DOHH2 (cell line): ENCODE results near the gene DAPL1.

ENCODE experiments used
- EZH2phosphoT487 ChIP-seq: fragments of 200-600 bp; sonication (generic); IDR thresholded peaks from 2 replicates; pipeline ENCODE4 v1.6.1; 2017; ENCODE audit warnings: borderline replicate concordance, mild to moderate bottlenecking, antibody characterized with exemption, low read length, moderate library complexity, mixed read lengths
- TF ChIP-seq, protein P1 (sequence below): fragments of 200-600 bp; sonication (generic); IDR thresholded peaks from one replicate; pipeline ENCODE4 v1.5.1; 2014; ENCODE audit warnings: antibody characterized with exemption, mild to moderate bottlenecking, low read depth, low read length; ENCODE audit not compliant: poor library complexity, severe bottlenecking

DNA sequence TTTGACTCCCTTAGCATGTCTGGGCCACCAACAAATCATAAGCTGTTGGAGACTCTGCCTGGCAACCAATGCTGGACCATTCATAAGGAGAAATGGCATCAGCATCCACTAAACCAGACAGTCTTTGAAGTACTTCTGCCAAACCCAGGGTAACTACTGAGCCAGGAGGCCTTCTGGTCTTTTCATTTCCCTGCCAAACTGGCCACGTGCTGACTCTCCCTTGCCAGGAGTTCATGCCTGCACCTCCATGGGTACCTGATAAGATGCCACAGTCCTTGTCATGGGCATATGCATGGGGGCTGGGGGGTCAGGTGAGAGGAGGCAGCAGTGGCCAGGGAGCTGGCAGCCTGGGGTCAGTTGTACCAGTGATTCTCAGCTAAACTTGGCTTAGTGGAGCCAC, 34.2 kb upstream of the DAPL1 start:
- TF ChIP-seq, protein P1, sequence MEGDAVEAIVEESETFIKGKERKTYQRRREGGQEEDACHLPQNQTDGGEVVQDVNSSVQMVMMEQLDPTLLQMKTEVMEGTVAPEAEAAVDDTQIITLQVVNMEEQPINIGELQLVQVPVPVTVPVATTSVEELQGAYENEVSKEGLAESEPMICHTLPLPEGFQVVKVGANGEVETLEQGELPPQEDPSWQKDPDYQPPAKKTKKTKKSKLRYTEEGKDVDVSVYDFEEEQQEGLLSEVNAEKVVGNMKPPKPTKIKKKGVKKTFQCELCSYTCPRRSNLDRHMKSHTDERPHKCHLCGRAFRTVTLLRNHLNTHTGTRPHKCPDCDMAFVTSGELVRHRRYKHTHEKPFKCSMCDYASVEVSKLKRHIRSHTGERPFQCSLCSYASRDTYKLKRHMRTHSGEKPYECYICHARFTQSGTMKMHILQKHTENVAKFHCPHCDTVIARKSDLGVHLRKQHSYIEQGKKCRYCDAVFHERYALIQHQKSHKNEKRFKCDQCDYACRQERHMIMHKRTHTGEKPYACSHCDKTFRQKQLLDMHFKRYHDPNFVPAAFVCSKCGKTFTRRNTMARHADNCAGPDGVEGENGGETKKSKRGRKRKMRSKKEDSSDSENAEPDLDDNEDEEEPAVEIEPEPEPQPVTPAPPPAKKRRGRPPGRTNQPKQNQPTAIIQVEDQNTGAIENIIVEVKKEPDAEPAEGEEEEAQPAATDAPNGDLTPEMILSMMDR = no peak
- no peak for TF ChIP-seq EZH2phosphoT487
